Gastroesophageal sphincter (tissue), 4 donors: ENCODE data around the gene DROSHA. TPM values are rescaled to one million over a fixed set of nuclear protein-coding genes. Genes with fewer than 3 reads are reported as not detected.
"Not testable (repeated sequence)": the region's sequence is repeated elsewhere in the genome, so short reads cannot be mapped to it uniquely, and the experiment has no call there.

Experiments used
- ATAC-seq: fragments of 150-250 bp; one replicate; pipeline ENCODE4 v1.9.1; 2016; ENCODE audit warnings: mild to moderate bottlenecking, moderate library complexity
- H3K27ac ChIP-seq, 4 donors: fragments of 200-600 bp; sonication (generic) in 3 of 4; 1 replicate in 3 of 4; 2 replicates in 1 of 4; pipeline ENCODE4 v1.5.1; 2016 to 2019
- H3K27me3 ChIP-seq: fragments of 200-600 bp; sonication (generic); one replicate; pipeline ENCODE4 v1.5.1; 2019
- H3K36me3 ChIP-seq, 2 donors: fragments of 200-600 bp; sonication (generic); one replicate each; pipeline ENCODE4 v1.5.1; 2019; ENCODE audit warnings: control low read depth in 1 of 2
- H3K4me1 ChIP-seq, 3 donors: fragments of 200-600 bp; sonication (generic); 1 replicate in 2 of 3; 2 replicates in 1 of 3; pipeline ENCODE4 v1.5.1; 2016 to 2019; ENCODE audit warnings: control low read depth in 2 of 3
- H3K4me3 ChIP-seq, 2 donors: fragments of 200-600 bp; sonication (generic); one replicate each; pipeline ENCODE4 v1.5.1; 2019; ENCODE audit warnings: mild to moderate bottlenecking in 1 of 2, moderate library complexity in 1 of 2
- H3K9me3 ChIP-seq, 3 donors: fragments of 200-600 bp; sonication (generic); one replicate each; pipeline ENCODE4 v1.5.1; 2017 to 2019; ENCODE audit warnings: control low read depth in 2 of 3
- EP300 ChIP-seq: sonication (generic); formaldehyde crosslinking; IDR thresholded peaks from one replicate; pipeline ENCODE4 v1.6.1; 2017; ENCODE audit warnings: antibody characterized with exemption, mild to moderate bottlenecking
- POLR2A ChIP-seq, 2 donors: fragments of 450-650 bp; IDR thresholded peaks; one replicate each; pipeline ENCODE4 v1.6.1; 2017; ENCODE audit warnings: antibody characterized with exemption in 2 of 2, mild to moderate bottlenecking in 2 of 2, moderate library complexity in 1 of 2
- POLR2AphosphoS5 ChIP-seq: sonication (generic); formaldehyde crosslinking; IDR thresholded peaks from one replicate; pipeline ENCODE4 v1.6.1; 2017; ENCODE audit warnings: antibody characterized with exemption
- WGBS, 2 donors: methylation state at CpG; one replicate each; pipeline ENCODE4 v1.1.5; 2018; ENCODE audit warnings: low coverage in 1 of 2; 5-methylcytosine and 5-hydroxymethylcytosine counted together
- total RNA-seq, 4 donors: library from RNA; depleted of rRNA; stranded (reverse); fragments of >200 nt; gene quantifications; one replicate each; pipeline ENCODE4 v1.1.0, GENCODE V29; 2016
- TF ChIP-seq, protein P1 (sequence below), 4 experiments: fragments of 200-600 bp in 2 of 4; fragments of 450-650 bp in 2 of 4; sonication (generic) in 1 of 4; IDR thresholded peaks; one replicate each; pipeline ENCODE4 v1.5.1; 2017 to 2019; ENCODE audit warnings: antibody characterized with exemption in 4 of 4, mild to moderate bottlenecking in 2 of 4, moderate library complexity in 2 of 4

The DROSHA gene
- total RNA-seq, 4 donors from 2014 or later: 22.4 to 38.0 (median 36.4) TPM

DNA sequence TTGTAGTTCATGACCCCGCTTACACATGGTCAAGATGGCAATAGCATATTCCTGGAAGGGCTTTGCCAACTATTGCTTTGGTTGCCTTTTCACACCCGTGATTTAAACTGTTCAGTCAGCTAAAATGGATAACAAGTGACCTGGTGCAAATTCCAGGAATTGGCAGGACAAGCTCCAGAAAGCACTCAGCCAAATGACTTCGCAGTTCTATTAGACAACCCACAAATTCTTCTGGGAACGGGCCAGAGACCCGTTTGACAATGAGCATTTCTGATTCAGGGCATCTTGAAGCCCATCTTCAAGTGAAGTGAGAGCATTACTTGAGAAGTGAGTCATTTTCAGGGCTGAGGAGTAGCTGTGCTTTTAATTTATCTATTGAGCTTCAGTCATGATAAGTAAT lies 165.0 kb downstream of the DROSHA start:
- ATAC-seq: no peak
- Histone ChIP-seq H3K27me3 (no peaks in the 10 kb centered on the region), H3K27ac (no peak overlapping the region), H3K36me3 (no peaks in the 10 kb centered on the region), H3K4me3 (no peak overlapping the region), H3K9me3 (no peaks in the 10 kb centered on the region), H3K4me1 (no peaks in the 10 kb centered on the region)
- TF ChIP-seq EP300: no peak
- TF ChIP-seq POLR2AphosphoS5: no peak
- TF ChIP-seq POLR2A (IDR thresholded peaks at IDR 0.05): no peak
- TF ChIP-seq, protein P1, sequence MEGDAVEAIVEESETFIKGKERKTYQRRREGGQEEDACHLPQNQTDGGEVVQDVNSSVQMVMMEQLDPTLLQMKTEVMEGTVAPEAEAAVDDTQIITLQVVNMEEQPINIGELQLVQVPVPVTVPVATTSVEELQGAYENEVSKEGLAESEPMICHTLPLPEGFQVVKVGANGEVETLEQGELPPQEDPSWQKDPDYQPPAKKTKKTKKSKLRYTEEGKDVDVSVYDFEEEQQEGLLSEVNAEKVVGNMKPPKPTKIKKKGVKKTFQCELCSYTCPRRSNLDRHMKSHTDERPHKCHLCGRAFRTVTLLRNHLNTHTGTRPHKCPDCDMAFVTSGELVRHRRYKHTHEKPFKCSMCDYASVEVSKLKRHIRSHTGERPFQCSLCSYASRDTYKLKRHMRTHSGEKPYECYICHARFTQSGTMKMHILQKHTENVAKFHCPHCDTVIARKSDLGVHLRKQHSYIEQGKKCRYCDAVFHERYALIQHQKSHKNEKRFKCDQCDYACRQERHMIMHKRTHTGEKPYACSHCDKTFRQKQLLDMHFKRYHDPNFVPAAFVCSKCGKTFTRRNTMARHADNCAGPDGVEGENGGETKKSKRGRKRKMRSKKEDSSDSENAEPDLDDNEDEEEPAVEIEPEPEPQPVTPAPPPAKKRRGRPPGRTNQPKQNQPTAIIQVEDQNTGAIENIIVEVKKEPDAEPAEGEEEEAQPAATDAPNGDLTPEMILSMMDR (IDR thresholded peaks at IDR 0.05): no peak
- WGBS, 2 donors: 37 to 38% methylated on average over 4 to 5 of the region's 5 CpGs

DNA sequence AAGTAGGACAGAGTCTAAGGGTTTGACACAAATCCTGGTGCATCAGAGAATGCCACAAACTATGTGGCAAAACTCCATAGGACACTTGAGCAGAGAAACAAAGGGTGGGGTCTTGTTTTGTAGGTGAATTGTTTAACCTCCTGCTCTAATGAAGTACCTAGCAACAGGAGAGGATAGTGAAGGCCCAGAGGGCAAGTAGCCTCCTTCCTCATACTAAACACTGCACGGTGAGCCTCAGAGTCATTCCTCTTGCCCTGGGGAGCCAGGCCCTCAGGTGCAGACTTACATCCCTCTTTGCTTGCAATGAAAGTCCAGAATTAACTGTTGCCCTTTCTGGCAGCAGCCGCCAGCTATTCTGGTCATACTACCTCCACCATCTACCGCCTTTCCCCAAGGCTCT lies 166.1 kb downstream of the DROSHA start:
- H3K27me3 ChIP-seq: no peaks in the 10 kb centered on the region
- ATAC-seq: no peak
- no peak overlapping the region for H3K4me3 ChIP-seq
- no peak overlapping the region for H3K27ac ChIP-seq
- 100% methylated on average over 2 of the region's 3 CpGs for WGBS, 2 donors
- H3K36me3 ChIP-seq: no peaks in the 10 kb centered on the region
- no peaks in the 10 kb centered on the region for H3K4me1 ChIP-seq
- H3K9me3 ChIP-seq: no peaks in the 10 kb centered on the region
- TF ChIP-seq, protein P1 (IDR thresholded peaks at IDR 0.05): no peak
- TF ChIP-seq POLR2AphosphoS5 (no peak), POLR2A (IDR thresholded peaks at IDR 0.05) (no peak), EP300 (no peak)

DNA sequence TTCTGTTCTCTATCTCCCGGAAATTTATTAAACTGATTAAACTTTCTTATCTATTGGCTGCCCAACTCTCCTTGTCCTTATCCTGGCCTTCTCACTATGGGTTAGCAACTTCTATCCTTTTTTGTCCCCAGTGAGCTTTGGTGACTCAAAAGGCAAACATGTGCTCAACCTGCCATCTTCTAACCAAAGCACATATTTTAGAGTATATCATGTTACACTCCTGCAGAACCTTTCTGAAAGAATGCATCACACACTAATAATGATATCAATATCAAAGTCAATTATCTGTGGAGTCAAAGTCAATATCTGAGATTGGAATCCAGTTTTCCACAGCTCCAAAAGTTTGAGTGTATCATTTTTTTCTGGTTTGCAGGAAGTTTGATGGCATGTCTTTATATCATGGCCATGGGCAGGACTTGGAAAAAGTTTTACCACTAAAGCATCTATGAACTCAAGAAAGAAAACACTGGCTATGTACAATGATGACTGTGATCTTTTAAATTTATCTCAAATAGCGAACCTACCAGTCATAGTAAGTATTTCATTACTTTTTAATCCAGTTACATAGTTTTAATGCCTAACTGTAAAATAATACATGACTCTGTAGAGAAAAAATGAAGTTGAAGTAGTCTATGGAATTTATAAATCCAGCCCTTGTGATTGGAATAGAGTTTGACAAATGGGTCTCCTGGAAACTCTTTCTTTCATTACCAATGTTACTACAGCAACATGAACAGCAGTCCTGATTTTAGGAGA lies 166.8 kb downstream of the DROSHA start:
- H3K27me3 ChIP-seq: no peaks in the 10 kb centered on the region
- 60 to 68% methylated on average over 1 to 2 of the region's 2 CpGs for WGBS, 2 donors
- no peaks in the 10 kb centered on the region for H3K9me3 ChIP-seq
- no peak overlapping the region for H3K27ac ChIP-seq
- no peak overlapping the region for H3K4me3 ChIP-seq
- no peaks in the 10 kb centered on the region for H3K36me3 ChIP-seq
- no peaks in the 10 kb centered on the region for H3K4me1 ChIP-seq
- TF ChIP-seq, protein P1 (IDR thresholded peaks at IDR 0.05): no peak
- TF ChIP-seq POLR2AphosphoS5 (no peak), POLR2A (IDR thresholded peaks at IDR 0.05) (no peak), EP300 (no peak)
- ATAC-seq: no peak

DNA sequence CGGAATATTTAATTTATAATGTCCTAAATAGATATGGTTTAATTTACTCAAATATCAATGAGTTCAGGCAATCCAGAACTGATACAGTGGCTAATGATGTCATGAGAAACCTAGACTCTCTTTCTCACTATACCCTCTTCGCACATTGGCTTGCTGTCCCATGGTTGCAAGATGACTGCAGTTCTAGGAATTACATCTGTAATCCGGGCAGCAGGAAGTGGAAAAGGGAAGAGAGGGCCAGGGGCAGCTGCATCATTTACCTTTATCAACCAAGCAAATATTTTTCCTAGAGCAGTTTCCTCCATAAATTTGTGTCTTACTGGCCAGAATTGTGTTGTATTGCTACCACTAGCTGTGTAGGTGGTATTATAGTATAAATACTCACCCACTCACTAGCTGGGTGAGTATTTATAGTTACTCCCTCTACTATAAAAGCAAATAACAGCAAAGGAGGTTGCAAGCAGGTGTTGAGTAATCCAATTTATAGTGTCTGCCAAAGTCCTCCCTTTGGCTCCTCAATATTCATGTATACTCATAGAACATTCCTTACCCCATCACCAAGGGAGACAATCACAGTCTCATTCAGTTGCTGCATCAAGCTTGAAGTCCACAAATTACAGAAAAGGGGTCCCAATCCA lies 168.8 kb downstream of the DROSHA start:
- Histone ChIP-seq H3K4me3 (no peak overlapping the region), H3K9me3 (no peaks in the 10 kb centered on the region), H3K27me3 (no peaks in the 10 kb centered on the region), H3K36me3 (no peaks in the 10 kb centered on the region), H3K27ac (no peak overlapping the region), H3K4me1 (no peaks in the 10 kb centered on the region)
- no peak for ATAC-seq
- 66 to 85% methylated on average over 3 of the region's 3 CpGs for WGBS, 2 donors
- TF ChIP-seq, protein P1 (IDR thresholded peaks at IDR 0.05): no peak
- no peak for TF ChIP-seq POLR2AphosphoS5
- no peak for TF ChIP-seq POLR2A (IDR thresholded peaks at IDR 0.05)
- no peak for TF ChIP-seq EP300

DNA sequence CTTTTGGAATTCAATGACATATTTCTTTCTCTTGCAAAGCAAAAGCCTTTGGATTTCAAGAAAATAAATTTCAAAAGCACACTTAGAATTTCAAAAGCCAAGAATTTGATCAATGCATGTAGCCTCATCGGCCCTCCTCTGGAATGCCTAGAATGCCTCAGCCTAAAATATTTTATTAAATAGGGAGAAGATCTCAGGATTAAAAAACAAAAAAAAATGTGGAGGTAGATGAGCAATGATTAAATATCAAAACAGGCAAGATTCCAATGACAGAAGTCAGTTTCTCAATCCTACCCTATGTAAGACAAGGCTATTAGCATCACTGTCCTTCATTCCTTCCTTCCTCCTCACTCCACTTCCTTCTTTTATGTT lies 169.4 kb downstream of the DROSHA start:
- TF ChIP-seq, protein P1 (IDR thresholded peaks at IDR 0.05): no peak
- TF ChIP-seq POLR2AphosphoS5: no peak
- no peak for TF ChIP-seq EP300
- TF ChIP-seq POLR2A (IDR thresholded peaks at IDR 0.05): no peak
- no peak for ATAC-seq
- no peaks in the 10 kb centered on the region for H3K4me1 ChIP-seq
- no peaks in the 10 kb centered on the region for H3K27me3 ChIP-seq
- H3K27ac ChIP-seq: no peak overlapping the region
- no peak overlapping the region for H3K4me3 ChIP-seq
- no peaks in the 10 kb centered on the region for H3K9me3 ChIP-seq
- WGBS, 2 donors: 80 to 88% methylated on average over 1 of the region's 1 CpG
- H3K36me3 ChIP-seq: no peaks in the 10 kb centered on the region

DNA sequence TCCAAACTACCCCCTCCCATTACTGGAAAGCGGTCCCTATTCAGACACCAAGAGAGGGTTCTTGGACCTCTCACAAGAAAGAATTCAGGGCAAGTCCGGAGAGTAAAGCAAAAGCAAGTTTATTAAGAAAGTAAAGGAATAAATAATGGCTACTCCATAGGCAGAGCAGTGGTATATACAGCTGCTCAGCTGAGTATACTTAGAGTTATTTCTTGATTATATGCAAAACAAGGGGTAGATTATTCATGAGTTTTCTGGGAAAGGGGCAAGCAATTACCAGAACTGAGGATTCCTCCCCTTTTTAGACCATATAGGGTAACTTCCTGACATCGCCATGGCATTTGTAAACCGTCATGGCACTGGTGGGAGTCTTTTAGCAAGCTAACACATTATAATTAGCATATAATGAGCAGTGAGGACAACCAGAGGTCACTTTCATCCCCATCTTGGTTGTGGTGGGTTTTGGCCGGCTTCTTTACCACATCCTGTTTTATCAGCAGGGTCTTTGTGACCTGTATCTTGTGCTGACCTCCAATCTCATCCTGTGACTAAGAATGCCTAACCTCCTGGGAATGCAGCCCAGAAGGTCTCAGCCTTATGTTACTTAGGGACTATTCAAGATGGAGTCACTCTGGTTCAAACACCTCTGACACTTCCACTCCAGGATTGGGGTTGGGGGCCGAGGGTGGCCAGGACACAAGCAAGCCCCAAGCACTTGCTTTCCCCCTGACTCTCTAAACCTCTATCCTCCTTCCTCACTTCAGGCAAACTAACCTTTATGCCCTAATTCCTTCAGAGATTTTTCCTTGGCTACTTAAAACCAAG lies 170.0 kb downstream of the DROSHA start:
- H3K9me3 ChIP-seq, ATAC-seq, H3K36me3 ChIP-seq, H3K27ac ChIP-seq, H3K4me1 ChIP-seq, H3K27me3 ChIP-seq, H3K4me3 ChIP-seq: not testable (repeated sequence)
- WGBS, 2 donors: 80 to 87% methylated on average over 3 to 4 of the region's 6 CpGs
